KMS-11 (cell line): ENCODE results near the gene TMEFF1.

Experiments
- H2AFZ ChIP-seq: fragments of 200-600 bp; sonication (generic); 2 replicates; pipeline ENCODE4 v1.6.1; 2016; ENCODE audit warnings: antibody characterized with exemption, mixed run types, low read depth
- H3K27ac ChIP-seq: fragments of 200-600 bp; sonication (generic); 2 replicates; pipeline ENCODE4 v1.6.1; 2016; ENCODE audit warnings: mild to moderate bottlenecking, mixed run types
- H3K27me3 ChIP-seq: fragments of 200-600 bp; sonication (generic); 2 replicates; pipeline ENCODE4 v1.6.1; 2017; ENCODE audit warnings: mild to moderate bottlenecking, low read depth, mixed run types, moderate library complexity; ENCODE audit not compliant: insufficient read depth
- H3K36me3 ChIP-seq: fragments of 200-600 bp; sonication (generic); 2 replicates; pipeline ENCODE4 v1.6.1; 2017; ENCODE audit warnings: mild to moderate bottlenecking, mixed run types; ENCODE audit not compliant: insufficient read depth
- H3K4me1 ChIP-seq: fragments of 200-600 bp; sonication (generic); 2 replicates; pipeline ENCODE4 v1.6.1; 2016; ENCODE audit warnings: mild to moderate bottlenecking, low read depth, mixed run types; ENCODE audit not compliant: poor library complexity, severe bottlenecking
- H3K4me2 ChIP-seq: fragments of 200-600 bp; sonication (generic); 2 replicates; pipeline ENCODE4 v1.7.0; 2016; ENCODE audit warnings: mild to moderate bottlenecking, mixed run types
- H3K4me3 ChIP-seq: fragments of 200-600 bp; sonication (generic); IDR thresholded peaks from 2 replicates; pipeline ENCODE4 v1.6.1; 2017; ENCODE audit warnings: low read depth, low read length, mixed read lengths; ENCODE audit not compliant: insufficient read depth
- H3K79me2 ChIP-seq: fragments of 200-600 bp; sonication (generic); 2 replicates; pipeline ENCODE4 v1.6.1; 2016; ENCODE audit warnings: low read depth, mixed run types; ENCODE audit not compliant: insufficient read depth
- H3K9ac ChIP-seq: fragments of 200-600 bp; sonication (generic); 2 replicates; pipeline ENCODE4 v1.6.1; 2016; ENCODE audit warnings: mild to moderate bottlenecking, mixed run types
- H4K20me1 ChIP-seq: fragments of 200-600 bp; sonication (generic); 2 replicates; pipeline ENCODE4 v1.6.1; 2016; ENCODE audit warnings: mild to moderate bottlenecking, mixed run types; ENCODE audit not compliant: insufficient read depth
- TF ChIP-seq, protein P1 (sequence below): fragments of 200-600 bp; sonication (generic); conservative IDR thresholded peaks from 2 replicates; pipeline ENCODE4 v1.6.1; 2017; ENCODE audit warnings: low read depth, mild to moderate bottlenecking, antibody characterized with exemption, low read length, moderate library complexity, mixed read lengths

The TMEFF1 gene

DNA sequence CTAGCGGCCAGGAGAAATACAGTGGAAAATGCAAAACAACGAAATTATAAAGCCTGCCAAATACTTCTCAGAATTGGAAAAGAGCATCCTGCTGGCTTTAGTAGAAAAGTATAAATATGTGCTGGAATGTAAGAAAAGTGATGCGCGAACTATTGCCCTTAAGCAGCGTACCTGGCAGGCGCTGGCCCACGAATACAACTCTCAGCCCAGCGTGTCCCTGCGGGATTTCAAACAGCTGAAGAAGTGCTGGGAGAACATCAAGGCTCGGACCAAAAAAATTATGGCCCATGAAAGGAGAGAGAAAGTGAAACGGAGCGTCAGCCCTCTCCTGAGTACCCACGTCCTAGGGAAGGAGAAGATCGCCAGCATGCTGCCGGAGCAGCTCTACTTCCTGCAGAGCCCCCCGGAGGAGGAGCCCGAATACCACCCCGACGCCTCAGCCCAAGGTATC is 31.0 kb upstream of the TMEFF1 start:
- H3K27me3 ChIP-seq: no peaks in the 10 kb centered on the region
- no peaks in the 10 kb centered on the region for H3K4me1 ChIP-seq
- TF ChIP-seq, protein P1, sequence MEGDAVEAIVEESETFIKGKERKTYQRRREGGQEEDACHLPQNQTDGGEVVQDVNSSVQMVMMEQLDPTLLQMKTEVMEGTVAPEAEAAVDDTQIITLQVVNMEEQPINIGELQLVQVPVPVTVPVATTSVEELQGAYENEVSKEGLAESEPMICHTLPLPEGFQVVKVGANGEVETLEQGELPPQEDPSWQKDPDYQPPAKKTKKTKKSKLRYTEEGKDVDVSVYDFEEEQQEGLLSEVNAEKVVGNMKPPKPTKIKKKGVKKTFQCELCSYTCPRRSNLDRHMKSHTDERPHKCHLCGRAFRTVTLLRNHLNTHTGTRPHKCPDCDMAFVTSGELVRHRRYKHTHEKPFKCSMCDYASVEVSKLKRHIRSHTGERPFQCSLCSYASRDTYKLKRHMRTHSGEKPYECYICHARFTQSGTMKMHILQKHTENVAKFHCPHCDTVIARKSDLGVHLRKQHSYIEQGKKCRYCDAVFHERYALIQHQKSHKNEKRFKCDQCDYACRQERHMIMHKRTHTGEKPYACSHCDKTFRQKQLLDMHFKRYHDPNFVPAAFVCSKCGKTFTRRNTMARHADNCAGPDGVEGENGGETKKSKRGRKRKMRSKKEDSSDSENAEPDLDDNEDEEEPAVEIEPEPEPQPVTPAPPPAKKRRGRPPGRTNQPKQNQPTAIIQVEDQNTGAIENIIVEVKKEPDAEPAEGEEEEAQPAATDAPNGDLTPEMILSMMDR: no peak
- no peak overlapping the region for H3K4me2 ChIP-seq
- H2AFZ ChIP-seq: no peak overlapping the region
- H3K4me3 ChIP-seq: no peak overlapping the region
- no peak overlapping the region for H3K9ac ChIP-seq
- no peaks in the 10 kb centered on the region for H3K36me3 ChIP-seq
- H3K27ac ChIP-seq: no peak overlapping the region
- peaks cover 5% of the 10 kb centered on the region; the same call in 1 of the 2 replicates for H3K79me2 ChIP-seq
- no peaks in the 10 kb centered on the region for H4K20me1 ChIP-seq

DNA sequence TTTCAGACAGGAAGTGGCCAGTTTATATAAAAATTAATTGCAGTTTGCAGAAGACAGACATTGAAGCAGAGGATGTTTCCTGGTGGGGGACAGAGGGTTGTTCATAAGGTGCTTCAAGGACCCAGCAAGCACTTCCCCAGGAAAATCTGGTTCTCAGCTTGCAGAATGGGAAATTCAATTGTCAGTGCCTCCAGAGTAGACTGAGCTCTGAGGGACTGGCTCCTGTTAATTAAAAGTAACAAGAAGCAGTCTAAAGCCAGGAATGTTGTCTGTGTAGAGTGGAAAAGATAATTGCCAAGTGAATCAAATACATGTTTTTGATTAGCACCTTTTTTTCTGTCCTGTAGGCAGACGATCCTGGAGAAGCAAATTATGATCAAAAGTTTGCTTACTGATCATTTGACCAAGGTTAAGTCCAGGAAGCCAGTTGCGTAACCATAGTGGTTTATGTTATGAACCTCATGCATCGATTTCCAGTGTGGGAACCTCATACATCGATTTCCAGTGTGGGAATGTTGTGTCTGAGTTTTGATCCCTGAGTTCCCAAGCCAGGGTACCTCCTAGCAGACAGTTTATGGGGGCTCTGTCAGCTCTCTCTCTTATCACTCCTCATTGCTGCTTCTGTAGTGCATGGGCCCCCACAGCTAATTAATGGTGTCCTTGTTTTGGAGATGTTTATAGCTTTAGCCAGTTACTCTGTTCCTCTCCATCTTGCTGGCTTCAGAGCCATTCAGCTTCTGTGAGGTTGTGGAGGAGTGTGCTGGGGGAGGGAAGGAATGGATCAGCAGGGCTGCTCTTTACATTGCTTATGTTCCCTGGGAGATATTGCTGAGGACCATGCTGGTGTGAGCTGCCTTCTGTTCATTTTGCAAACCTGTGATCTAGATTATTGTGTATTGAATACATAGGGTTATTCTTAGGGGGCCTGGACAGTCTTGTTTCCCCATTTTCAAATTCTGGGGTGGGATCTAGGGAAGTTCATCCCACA is 28.9 kb upstream of the TMEFF1 start:
- H3K36me3 ChIP-seq: no peaks in the 10 kb centered on the region
- peaks cover 5% of the 10 kb centered on the region; the same call in 1 of the 2 replicates for H3K79me2 ChIP-seq
- H3K27ac ChIP-seq: no peak overlapping the region

GRCh38 chr9:100445161-100445902 is 27.6 kb upstream of the TMEFF1 start:
- no peaks in the 10 kb centered on the region for H3K79me2 ChIP-seq
- H3K9ac ChIP-seq: no peak overlapping the region
- H3K4me1 ChIP-seq: peaks cover 23% of the 10 kb centered on the region

More for the DNA sequence above, 28.9 kb upstream of the TMEFF1 start:
- Histone ChIP-seq H3K4me2 (no peak overlapping the region), H3K4me3 (no peak overlapping the region), H3K27me3 (no peaks in the 10 kb centered on the region), H3K4me1 (peaks cover 18% of the 10 kb centered on the region), H4K20me1 (no peaks in the 10 kb centered on the region), H3K9ac (no peak overlapping the region), H2AFZ (no peak overlapping the region)
- TF ChIP-seq, protein P1: no peak

DNA sequence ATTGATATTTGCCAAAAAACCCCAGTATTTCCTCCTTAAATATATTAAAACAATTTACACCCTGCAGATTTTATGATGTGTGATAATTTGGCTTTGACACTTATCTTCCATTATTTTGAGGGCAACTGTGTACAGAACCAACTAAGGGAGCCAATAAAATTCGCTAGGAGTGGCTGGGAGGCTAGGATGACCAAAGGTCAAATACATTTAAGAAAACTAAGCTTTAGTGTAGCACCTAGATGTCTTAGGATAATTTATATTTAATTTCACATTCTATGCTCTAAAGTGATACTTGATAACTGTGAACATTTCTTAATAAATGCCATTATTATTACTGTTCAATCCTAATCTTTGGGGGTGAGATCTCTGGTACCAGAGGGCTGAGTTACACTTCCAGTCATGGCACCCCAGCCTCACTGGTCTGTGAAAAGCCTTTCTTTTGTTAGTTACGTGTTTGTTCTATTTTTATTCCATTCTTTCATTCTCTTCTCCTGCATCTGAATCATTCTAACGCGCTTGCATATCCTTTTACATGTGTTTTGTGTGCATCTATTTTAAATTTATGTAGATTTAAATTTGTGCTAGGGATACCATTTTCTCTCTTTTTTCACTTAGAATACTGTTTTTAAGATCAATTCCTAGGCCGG is 26.9 kb upstream of the TMEFF1 start:
- Histone ChIP-seq H3K4me3 (no peak overlapping the region), H3K4me2 (no peak overlapping the region), H3K9ac (no peak overlapping the region), H3K79me2 (no peaks in the 10 kb centered on the region), H3K27ac (no peak overlapping the region), H2AFZ (no peak overlapping the region), H3K36me3 (no peaks in the 10 kb centered on the region), H3K27me3 (no peaks in the 10 kb centered on the region), H4K20me1 (no peaks in the 10 kb centered on the region), H3K4me1 (peaks cover 23% of the 10 kb centered on the region)
- TF ChIP-seq, protein P1: no peak

More at GRCh38 chr9:100445161-100445902, 27.6 kb upstream of the TMEFF1 start:
- H2AFZ ChIP-seq: no peak overlapping the region
- no peak overlapping the region for H3K4me2 ChIP-seq
- H3K36me3 ChIP-seq: no peaks in the 10 kb centered on the region
- no peak overlapping the region for H3K4me3 ChIP-seq
- H3K27me3 ChIP-seq: no peaks in the 10 kb centered on the region
- TF ChIP-seq, protein P1: no peak
- no peaks in the 10 kb centered on the region for H4K20me1 ChIP-seq
- no peak overlapping the region for H3K27ac ChIP-seq
